Thyroid gland (tissue), 4 donors: Measurements from ENCODE around the gene RXRB. TPM values are rescaled to one million over a fixed set of nuclear protein-coding genes. Genes with fewer than 3 reads are reported as not detected.

Experiments
- DNase-seq, 2 donors: peaks; one replicate each; pipeline ENCODE4 v3.0.0-alpha.2; 2019
- H3K27ac ChIP-seq, 3 donors: fragments of 200-600 bp; sonication (generic); 1 replicate in 2 of 3; 2 replicates in 1 of 3; pipeline ENCODE4 v1.5.1; 2016 to 2019; ENCODE audit warnings: mild to moderate bottlenecking in 1 of 3, moderate library complexity in 1 of 3
- H3K27me3 ChIP-seq: fragments of 200-600 bp; sonication (generic); one replicate; pipeline ENCODE4 v1.5.1; 2019
- H3K36me3 ChIP-seq, 2 donors: fragments of 200-600 bp; sonication (generic); one replicate each; pipeline ENCODE4 v1.5.1; 2016 to 2019
- H3K4me1 ChIP-seq, 2 donors: fragments of 200-600 bp; sonication (generic); one replicate each; pipeline ENCODE4 v1.5.1; 2017 to 2019
- H3K4me3 ChIP-seq, 3 donors: fragments of 200-600 bp; sonication (generic); replicated peaks in 1 of 3; 1 replicate in 2 of 3; 2 replicates in 1 of 3; pipeline ENCODE4 v1.5.1; 2016; ENCODE audit warnings: mild to moderate bottlenecking in 1 of 3
- H3K9me3 ChIP-seq: fragments of 200-600 bp; sonication (generic); one replicate; pipeline ENCODE4 v1.5.1; 2017
- CTCF ChIP-seq, 6 experiments: fragments of 200-600 bp in 3 of 6; fragments of 450-650 bp in 3 of 6; sonication (generic) in 3 of 6; IDR thresholded peaks; one replicate each; pipeline ENCODE4 v1.5.1; 2016 to 2019; ENCODE audit warnings: antibody characterized with exemption in 6 of 6, mild to moderate bottlenecking in 2 of 6, inconsistent platforms in 1 of 6, moderate library complexity in 1 of 6
- POLR2A ChIP-seq, 2 donors: fragments of 450-650 bp; IDR thresholded peaks; one replicate each; pipeline ENCODE4 v1.6.1; 2017; ENCODE audit warnings: antibody characterized with exemption in 2 of 2, mild to moderate bottlenecking in 2 of 2, moderate library complexity in 1 of 2
- WGBS, 2 donors: methylation state at CpG; one replicate each; pipeline ENCODE4 v1.1.5; 2017; 5-methylcytosine and 5-hydroxymethylcytosine counted together
- intact Hi-C: fragments of 100-400 bp; cut with DNase I; formaldehyde crosslinking; loops from one replicate; pipeline ENCODE4 v1.15.1; 2023
- total RNA-seq, 4 donors: library from RNA; depleted of rRNA; stranded (reverse); fragments of >200 nt; gene quantifications; one replicate each; pipeline ENCODE4 v1.2.3, GENCODE V29; 2016

RXRB gene
- 10 to 100 TPM; 29.6 to 46.8 (median 41.2) TPM for total RNA-seq

GRCh38 chr6:33200219-33201146 is at the start of gene RXRB, which contains the start of gene SLC39A7:
Gene RXRB, minus strand, starts transcription at chr6:33200665. Its CDS starts 189 bp downstream, at chr6:33200476.
Gene SLC39A7, plus strand, starts transcription at chr6:33200867. Its CDS starts 379 bp downstream, at chr6:33201246.
- peak within 1 kb of the TSS; percentile 63 to 84 (median 79) for H3K4me3 ChIP-seq
- no peaks in the 10 kb centered on the region for H3K27me3 ChIP-seq
- intact Hi-C loops, result loop anchor here (2.0 to 10.0 kb wide), 2 partner anchors 48 to 224 kb away; partner anchors contain the start of gene SYNGAP1
- TF ChIP-seq POLR2A (IDR thresholded peaks at IDR 0.05), result peak in 1 of 2 donors; percentile 70
- no peak for TF ChIP-seq CTCF (IDR thresholded peaks at IDR 0.05)
- H3K4me1 ChIP-seq, result peaks cover 38 to 58% of the 10 kb centered on the region in 2 donors
- no peaks in the 10 kb centered on the region for H3K9me3 ChIP-seq
- 0% methylated on average over 36 to 41 of the region's 68 CpGs for WGBS, 2 donors
- H3K27ac ChIP-seq, result peak within 1 kb of the TSS; percentile 64 to 96 (median 96)
- H3K36me3 ChIP-seq, result peaks cover 36 to 37% of the 10 kb centered on the region in 2 donors
- peak; percentile 100 for DNase-seq

GRCh38 chr6:33249732-33250630 is 49.5 kb upstream of the RXRB start:
- DNase-seq, result peak; percentile 3 to 5
- intact Hi-C loops, result loop anchor here (2.0 to 10.0 kb wide), 4 partner anchors 49 to 235 kb away; partner anchors contain the start of genes RXRB and SLC39A7

GRCh38 chr6:33248932-33249731 is 48.7 kb upstream of the RXRB start:
- Histone ChIP-seq H3K36me3 (no peaks in the 10 kb centered on the region), H3K27ac (peak overlapping the region; percentile 89 to 96 (median 95)), H3K4me1 (peaks cover 10 to 16% of the 10 kb centered on the region in 2 donors), H3K27me3 (no peaks in the 10 kb centered on the region), H3K9me3 (no peaks in the 10 kb centered on the region), H3K4me3 (peak overlapping the region in 2 of 3 donors; percentile 47 to 48)
- DNase-seq, result peak; percentile 98
- peak in 2 of 6 experiments; percentile 3 to 9 for TF ChIP-seq CTCF (IDR thresholded peaks at IDR 0.05)
- TF ChIP-seq POLR2A (IDR thresholded peaks at IDR 0.05), result peak; percentile 24 to 81
- WGBS, 2 donors, result 0 to 1% methylated on average over 22 to 33 of the region's 58 CpGs
- intact Hi-C loops, result loop anchor here (2.0 to 10.0 kb wide), 4 partner anchors 48 to 234 kb away; partner anchors contain the start of genes RXRB and SLC39A7

More at GRCh38 chr6:33249732-33250630, 49.5 kb upstream of the RXRB start:
- 26 to 45% methylated on average over 5 to 15 of the region's 15 CpGs for whole genome bisulfite sequencing, 2 donors
- H3K9me3 ChIP-seq, result no peaks in the 10 kb centered on the region
- no peaks in the 10 kb centered on the region for H3K36me3 ChIP-seq
- TF ChIP-seq CTCF (IDR thresholded peaks at IDR 0.05) (no peak), POLR2A (IDR thresholded peaks at IDR 0.05) (no peak)
- peak overlapping the region in 2 of 3 donors; percentile 41 to 48 for H3K4me3 ChIP-seq
- H3K27me3 ChIP-seq, result no peaks in the 10 kb centered on the region
- H3K27ac ChIP-seq, result peak overlapping the region; percentile 86 to 96 (median 94)
- peaks cover 10 to 16% of the 10 kb centered on the region in 2 donors for H3K4me1 ChIP-seq

- Histone ChIP-seq H3K9me3 (no peaks in the 10 kb centered on the region), H3K27me3 (no peaks in the 10 kb centered on the region), H3K36me3 (no peaks in the 10 kb centered on the region), H3K27ac (peak overlapping the region; percentile 89 to 96 (median 95)), H3K4me1 (peaks cover 10 to 16% of the 10 kb centered on the region in 2 donors), H3K4me3 (peak overlapping the region in 2 of 3 donors; percentile 47 to 48)
- TF ChIP-seq CTCF (IDR thresholded peaks at IDR 0.05), result peak in 1 of 6 experiments; percentile 4
- TF ChIP-seq POLR2A (IDR thresholded peaks at IDR 0.05), result no peak
- intact Hi-C loops, result loop anchor here (2.0 to 10.0 kb wide), 4 partner anchors 48 to 234 kb away; partner anchors contain the start of genes RXRB and SLC39A7
- whole genome bisulfite sequencing, 2 donors, result 0 to 2% methylated on average over 8 to 18 of the region's 18 CpGs
- DNase-seq, result no peak
Observed at GRCh38 chr6:33248643-33248931, 48.1 kb upstream of the RXRB start.
